Esophagus squamous epithelium (tissue), 5 donors: ENCODE results near the gene GLRX5. TPM values are rescaled to one million over a fixed set of nuclear protein-coding genes. Genes with fewer than 3 reads are reported as not detected.

Source experiments
- DNase-seq: peaks from one replicate; lab custom pipeline; 2025; lab: John Stamatoyannopoulos, UW
- H3K27ac ChIP-seq, 4 donors: fragments of 200-600 bp; sonication (generic); one replicate each; pipeline ENCODE4 v1.5.1; 2016 to 2019; ENCODE audit warnings: mild to moderate bottlenecking in 1 of 4
- H3K27me3 ChIP-seq, 4 donors: fragments of 200-600 bp; sonication (generic); 1 replicate in 3 of 4; 2 replicates in 1 of 4; pipeline versions ENCODE4 v1.5.1 to v1.6.0; 2017 to 2021; ENCODE audit warnings: antibody characterized with exemption in 1 of 4
- H3K36me3 ChIP-seq, 3 donors: fragments of 200-600 bp; sonication (generic); one replicate each; pipeline ENCODE4 v1.5.1; 2016 to 2019
- H3K4me1 ChIP-seq, 3 donors: fragments of 200-600 bp; sonication (generic); one replicate each; pipeline ENCODE4 v1.5.1; 2017 to 2019
- H3K4me3 ChIP-seq, 4 donors: fragments of 200-600 bp; sonication (generic); 1 replicate in 3 of 4; 2 replicates in 1 of 4; pipeline ENCODE4 v1.5.1; 2016 to 2019; ENCODE audit warnings: mild to moderate bottlenecking in 2 of 4, moderate library complexity in 1 of 4
- H3K9me3 ChIP-seq, 3 donors: fragments of 200-600 bp; sonication (generic); one replicate each; pipeline ENCODE4 v1.5.1; 2016 to 2019
- CTCF ChIP-seq, 6 experiments: fragments of 450-650 bp in 4 of 6; fragments of 200-600 bp in 2 of 6; sonication (generic) in 2 of 6; IDR thresholded peaks; one replicate each; pipeline ENCODE4 v1.5.1; 2016 to 2019; ENCODE audit warnings: antibody characterized with exemption in 6 of 6, mild to moderate bottlenecking in 4 of 6, moderate library complexity in 4 of 6
- POLR2A ChIP-seq, 4 donors: fragments of 450-650 bp; IDR thresholded peaks; one replicate each; pipeline ENCODE4 v1.6.1; 2017; ENCODE audit warnings: antibody characterized with exemption in 4 of 4, mild to moderate bottlenecking in 4 of 4, moderate library complexity in 3 of 4
- WGBS, 2 donors: methylation state at CpG; one replicate each; pipeline ENCODE4 v1.1.5; 2018; 5-methylcytosine and 5-hydroxymethylcytosine counted together
- intact Hi-C: fragments of 100-400 bp; cut with DNase I; formaldehyde crosslinking; loops from one replicate; pipeline ENCODE4 v1.15.0; 2022
- total RNA-seq, 4 donors: library from RNA; depleted of rRNA; stranded (reverse); fragments of >200 nt; gene quantifications; one replicate each; pipeline ENCODE4 v1.1.0, GENCODE V29; 2016
- donor health status: DM: yes; HTN: yes; CAD: no.

Gene GLRX5
- total RNA-seq, 4 donors from 2014 or later = 14.4 to 40.1 (median 32.6) TPM

GRCh38 chr14:95523815-95524448 lies 10.9 kb upstream of the GLRX5 start:
- peak overlapping the region in 3 of 4 donors; percentile 11 to 64 (median 43) for H3K27ac ChIP-seq
- intact Hi-C loops = no loop called here

GRCh38 chr14:95524706-95525512 lies 9.9 kb upstream of the GLRX5 start:
- H3K4me1 ChIP-seq = peaks cover 12 to 70% (median 20%) of the 10 kb centered on the region in 3 donors
- no peaks in the 10 kb centered on the region for H3K27me3 ChIP-seq
- H3K4me3 ChIP-seq = no peak overlapping the region
- WGBS, 2 donors = 79% methylated on average over 6 of the region's 6 CpGs
- intact Hi-C loops = loop anchor here (5.0 kb wide), 1 partner anchor 83 kb away; no protein-coding TSS in a partner anchor
- H3K27ac ChIP-seq = no peak overlapping the region
- H3K9me3 ChIP-seq = no peaks in the 10 kb centered on the region
- H3K36me3 ChIP-seq = peaks cover 0 to 8% (median 0%) of the 10 kb centered on the region in 3 donors
- TF ChIP-seq POLR2A (IDR thresholded peaks at IDR 0.05) (no peak), CTCF (IDR thresholded peaks at IDR 0.05) (no peak)
- DNase-seq = no peak

More at GRCh38 chr14:95523815-95524448, 10.9 kb upstream of the GLRX5 start:
- Histone ChIP-seq H3K27me3 (no peaks in the 10 kb centered on the region), H3K36me3 (peaks cover 0 to 4% (median 0%) of the 10 kb centered on the region in 3 donors), H3K9me3 (no peaks in the 10 kb centered on the region), H3K4me3 (peak overlapping the region in 1 of 4 donors; percentile 37), H3K4me1 (peaks cover 22 to 77% (median 28%) of the 10 kb centered on the region in 3 donors)
- TF ChIP-seq POLR2A (IDR thresholded peaks at IDR 0.05) = no peak
- peak in 1 of 6 experiments; percentile 27 for TF ChIP-seq CTCF (IDR thresholded peaks at IDR 0.05)
- DNase-seq = no peak
- WGBS, 2 donors = 20 to 35% methylated on average over 6 to 11 of the region's 11 CpGs

- Histone ChIP-seq H3K9me3 (no peaks in the 10 kb centered on the region), H3K27ac (peak overlapping the region in 1 of 4 donors; percentile 76), H3K36me3 (peaks cover 0 to 8% (median 0%) of the 10 kb centered on the region in 3 donors), H3K27me3 (no peaks in the 10 kb centered on the region), H3K4me1 (peaks cover 12 to 71% (median 16%) of the 10 kb centered on the region in 3 donors), H3K4me3 (no peak overlapping the region)
- no peak for DNase-seq
- intact Hi-C loops = loop anchor here (5.0 kb wide), 1 partner anchor 84 kb away; no protein-coding TSS in a partner anchor
- TF ChIP-seq POLR2A (IDR thresholded peaks at IDR 0.05) = no peak
- no peak for TF ChIP-seq CTCF (IDR thresholded peaks at IDR 0.05)
- 73 to 75% methylated on average over 5 of the region's 5 CpGs for WGBS, 2 donors
Observed at GRCh38 chr14:95525999-95526398, 8.9 kb upstream of the GLRX5 start.

- no peak for DNase-seq
- intact Hi-C loops = loop anchor here (5.0 kb wide), 1 partner anchor 84 kb away; no protein-coding TSS in a partner anchor
- 55 to 68% methylated on average over 8 to 9 of the region's 9 CpGs for WGBS, 2 donors
- H3K4me1 ChIP-seq = peaks cover 18 to 74% (median 23%) of the 10 kb centered on the region in 3 donors
- TF ChIP-seq CTCF (IDR thresholded peaks at IDR 0.05) (no peak), POLR2A (IDR thresholded peaks at IDR 0.05) (no peak)
- H3K4me3 ChIP-seq = no peak overlapping the region
- no peaks in the 10 kb centered on the region for H3K27me3 ChIP-seq
- no peaks in the 10 kb centered on the region for H3K9me3 ChIP-seq
- H3K27ac ChIP-seq = peak overlapping the region in 3 of 4 donors; percentile 65 to 76 (median 67)
- H3K36me3 ChIP-seq = peaks cover 0 to 8% (median 0%) of the 10 kb centered on the region in 3 donors
Observed at GRCh38 chr14:95526483-95527386, 8.1 kb upstream of the GLRX5 start.
